Loucy (cell line): Measurements from ENCODE around the gene CGN.

Experiments
- H2AFZ ChIP-seq: fragments of 200-600 bp; sonication (generic); 2 replicates; pipeline ENCODE4 v1.6.0; 2016; ENCODE audit warnings: antibody characterized with exemption, mild to moderate bottlenecking, low read length, moderate library complexity
- H3F3A ChIP-seq: fragments of 200-600 bp; 2 replicates; pipeline ENCODE4 v1.6.0; 2016; ENCODE audit warnings: antibody characterized with exemption, low read depth, mild to moderate bottlenecking
- H3K27me3 ChIP-seq: fragments of 200-600 bp; sonication (generic); 2 replicates; pipeline ENCODE4 v1.6.1; 2014; ENCODE audit warnings: low read length, mild to moderate bottlenecking; ENCODE audit not compliant: insufficient read depth, poor library complexity, severe bottlenecking
- H3K36me3 ChIP-seq: fragments of 200-600 bp; sonication (generic); 2 replicates; pipeline ENCODE4 v1.6.1; 2016; ENCODE audit warnings: low read length; ENCODE audit not compliant: insufficient read depth
- H3K4me1 ChIP-seq: fragments of 200-600 bp; sonication (generic); 2 replicates; pipeline ENCODE4 v1.5.1; 2014; ENCODE audit warnings: low read length, mild to moderate bottlenecking; ENCODE audit not compliant: insufficient read depth, poor library complexity, severe bottlenecking
- H3K4me2 ChIP-seq: fragments of 200-600 bp; sonication (generic); 2 replicates; pipeline ENCODE4 v1.6.0; 2014; ENCODE audit warnings: antibody characterized with exemption, low read length, low read depth, mild to moderate bottlenecking; ENCODE audit not compliant: poor library complexity, severe bottlenecking
- H3K4me3 ChIP-seq: fragments of 200-600 bp; sonication (generic); 2 replicates; pipeline ENCODE4 v1.5.1; 2014; ENCODE audit warnings: low read length, mild to moderate bottlenecking, mixed read lengths; ENCODE audit not compliant: poor library complexity, severe bottlenecking
- H3K79me2 ChIP-seq: fragments of 200-600 bp; sonication (generic); 2 replicates; pipeline ENCODE4 v1.6.1; 2014; ENCODE audit warnings: low read length; ENCODE audit not compliant: insufficient read depth
- H3K9ac ChIP-seq: fragments of 200-600 bp; sonication (generic); 2 replicates; pipeline ENCODE4 v1.6.0; 2014; ENCODE audit warnings: mild to moderate bottlenecking, low read depth, low read length, moderate library complexity; ENCODE audit not compliant: poor library complexity, severe bottlenecking
- H3K9me2 ChIP-seq: fragments of 200-600 bp; sonication (generic); replicated peaks from 2 replicates; pipeline ENCODE4 v1.6.1; 2016; ENCODE audit warnings: low read depth, low read length, mixed read lengths
- H3K9me3 ChIP-seq: fragments of 200-600 bp; sonication (generic); 2 replicates; pipeline ENCODE4 v1.6.1; 2014; ENCODE audit warnings: mild to moderate bottlenecking, antibody characterized with exemption, low read length, low read depth; ENCODE audit not compliant: insufficient read depth
- H4K20me1 ChIP-seq: fragments of 200-600 bp; sonication (generic); 2 replicates; pipeline ENCODE4 v1.6.0; 2014; ENCODE audit warnings: antibody characterized with exemption, low read length, mild to moderate bottlenecking; ENCODE audit not compliant: insufficient read depth, poor library complexity, severe bottlenecking
- EZH2phosphoT487 ChIP-seq: fragments of 200-600 bp; IDR thresholded peaks from 2 replicates; pipeline ENCODE4 v1.6.1; 2018; ENCODE audit warnings: antibody characterized with exemption, mild to moderate bottlenecking, moderate library complexity, borderline replicate concordance
- TF ChIP-seq, protein P1 (sequence below): fragments of 200-600 bp; sonication (generic); conservative IDR thresholded peaks from 2 replicates; pipeline ENCODE4 v1.5.1; 2014; ENCODE audit warnings: mild to moderate bottlenecking, antibody characterized with exemption, low read length

CGN gene

GRCh38 chr1:151504759-151505158 lies 6.4 kb upstream of the CGN start:
- H3K4me3 ChIP-seq: no peak overlapping the region
- no peaks in the 10 kb centered on the region for H3K27me3 ChIP-seq
- H3K9me2 ChIP-seq: no peaks in the 10 kb centered on the region
- H3F3A ChIP-seq: no peaks in the 10 kb centered on the region
- no peaks in the 10 kb centered on the region for H3K79me2 ChIP-seq
- no peak overlapping the region for H3K4me2 ChIP-seq
- peaks cover 10% of the 10 kb centered on the region for H3K4me1 ChIP-seq
- no peak overlapping the region for H2AFZ ChIP-seq
- no peaks in the 10 kb centered on the region for H4K20me1 ChIP-seq
- H3K9me3 ChIP-seq: no peaks in the 10 kb centered on the region
- H3K9ac ChIP-seq: no peak overlapping the region
- TF ChIP-seq, protein P1, sequence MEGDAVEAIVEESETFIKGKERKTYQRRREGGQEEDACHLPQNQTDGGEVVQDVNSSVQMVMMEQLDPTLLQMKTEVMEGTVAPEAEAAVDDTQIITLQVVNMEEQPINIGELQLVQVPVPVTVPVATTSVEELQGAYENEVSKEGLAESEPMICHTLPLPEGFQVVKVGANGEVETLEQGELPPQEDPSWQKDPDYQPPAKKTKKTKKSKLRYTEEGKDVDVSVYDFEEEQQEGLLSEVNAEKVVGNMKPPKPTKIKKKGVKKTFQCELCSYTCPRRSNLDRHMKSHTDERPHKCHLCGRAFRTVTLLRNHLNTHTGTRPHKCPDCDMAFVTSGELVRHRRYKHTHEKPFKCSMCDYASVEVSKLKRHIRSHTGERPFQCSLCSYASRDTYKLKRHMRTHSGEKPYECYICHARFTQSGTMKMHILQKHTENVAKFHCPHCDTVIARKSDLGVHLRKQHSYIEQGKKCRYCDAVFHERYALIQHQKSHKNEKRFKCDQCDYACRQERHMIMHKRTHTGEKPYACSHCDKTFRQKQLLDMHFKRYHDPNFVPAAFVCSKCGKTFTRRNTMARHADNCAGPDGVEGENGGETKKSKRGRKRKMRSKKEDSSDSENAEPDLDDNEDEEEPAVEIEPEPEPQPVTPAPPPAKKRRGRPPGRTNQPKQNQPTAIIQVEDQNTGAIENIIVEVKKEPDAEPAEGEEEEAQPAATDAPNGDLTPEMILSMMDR: no peak
- no peak for TF ChIP-seq EZH2phosphoT487
- no peaks in the 10 kb centered on the region for H3K36me3 ChIP-seq

DNA sequence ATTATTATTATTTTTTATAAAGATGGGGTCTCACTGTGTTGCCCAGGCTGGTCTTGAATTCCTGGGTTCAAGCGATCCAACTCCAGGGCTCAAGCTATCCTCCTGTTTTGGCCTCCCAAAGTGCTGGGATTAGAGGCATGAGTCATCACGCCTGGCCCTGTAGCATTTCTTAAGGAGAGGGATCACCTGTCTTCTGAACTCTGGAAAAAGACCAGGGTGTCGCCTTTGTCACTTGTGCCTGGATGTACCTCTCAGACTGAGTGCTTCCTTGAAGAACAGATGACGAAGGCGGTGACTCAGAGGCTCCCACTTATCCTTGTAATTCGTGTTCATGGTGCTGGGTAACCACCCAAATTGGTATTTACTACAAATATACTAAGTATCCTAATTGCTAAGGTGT lies 2.4 kb upstream of the CGN start:
- Histone ChIP-seq H4K20me1 (no peaks in the 10 kb centered on the region), H3K79me2 (no peaks in the 10 kb centered on the region), H3K9me2 (no peaks in the 10 kb centered on the region), H3K4me2 (no peak overlapping the region), H3F3A (no peaks in the 10 kb centered on the region), H3K4me1 (peaks cover 30% of the 10 kb centered on the region), H3K9me3 (no peaks in the 10 kb centered on the region), H2AFZ (no peak overlapping the region), H3K4me3 (no peak overlapping the region), H3K9ac (no peak overlapping the region), H3K36me3 (no peaks in the 10 kb centered on the region), H3K27me3 (no peaks in the 10 kb centered on the region)
- TF ChIP-seq, protein P1: no peak
- TF ChIP-seq EZH2phosphoT487: no peak

DNA sequence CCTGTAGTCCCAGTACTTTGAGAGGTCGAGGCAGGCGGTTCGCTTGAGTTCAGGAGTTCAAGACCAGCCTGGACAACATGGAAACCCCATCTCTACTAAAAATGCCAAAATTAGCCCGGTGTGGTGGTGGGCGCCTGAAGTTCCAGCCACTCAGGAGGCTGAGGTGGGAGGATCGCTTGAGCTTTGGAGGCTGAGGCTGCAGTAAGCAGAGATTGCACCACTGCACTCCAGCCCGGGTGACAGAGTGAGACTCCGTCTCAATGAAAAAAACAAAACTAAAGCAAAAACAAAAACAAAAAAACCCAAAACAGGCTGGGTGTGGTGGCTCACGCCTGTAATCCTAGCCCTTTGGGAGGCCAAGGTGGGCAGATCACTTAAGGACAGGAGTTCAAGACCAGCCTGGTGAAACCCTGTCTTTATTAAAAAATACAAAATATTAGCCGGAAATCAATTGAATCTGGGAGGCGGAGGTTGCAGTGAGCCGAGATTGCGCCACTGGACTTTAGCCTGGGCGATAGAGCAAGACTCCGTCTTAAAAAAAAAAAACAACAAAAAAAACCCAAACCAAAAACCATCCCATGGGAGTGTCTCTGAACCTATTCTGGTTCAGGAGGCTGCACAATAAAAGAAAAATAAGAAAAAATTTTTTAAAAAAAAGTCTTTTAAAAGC lies 1.7 kb upstream of the CGN start:
- Histone ChIP-seq H3K36me3 (no peaks in the 10 kb centered on the region), H4K20me1 (no peaks in the 10 kb centered on the region), H2AFZ (no peak overlapping the region), H3K4me2 (no peak overlapping the region), H3F3A (no peaks in the 10 kb centered on the region), H3K4me3 (no peak overlapping the region), H3K79me2 (no peaks in the 10 kb centered on the region), H3K4me1 (peaks cover 32% of the 10 kb centered on the region), H3K9me3 (no peaks in the 10 kb centered on the region), H3K9ac (no peak overlapping the region), H3K9me2 (no peaks in the 10 kb centered on the region), H3K27me3 (no peaks in the 10 kb centered on the region)
- TF ChIP-seq, protein P1: no peak
- TF ChIP-seq EZH2phosphoT487: no peak
